Measurements from ENCODE around the gene WDR64.

- TF ChIP-seq, protein P1, sequence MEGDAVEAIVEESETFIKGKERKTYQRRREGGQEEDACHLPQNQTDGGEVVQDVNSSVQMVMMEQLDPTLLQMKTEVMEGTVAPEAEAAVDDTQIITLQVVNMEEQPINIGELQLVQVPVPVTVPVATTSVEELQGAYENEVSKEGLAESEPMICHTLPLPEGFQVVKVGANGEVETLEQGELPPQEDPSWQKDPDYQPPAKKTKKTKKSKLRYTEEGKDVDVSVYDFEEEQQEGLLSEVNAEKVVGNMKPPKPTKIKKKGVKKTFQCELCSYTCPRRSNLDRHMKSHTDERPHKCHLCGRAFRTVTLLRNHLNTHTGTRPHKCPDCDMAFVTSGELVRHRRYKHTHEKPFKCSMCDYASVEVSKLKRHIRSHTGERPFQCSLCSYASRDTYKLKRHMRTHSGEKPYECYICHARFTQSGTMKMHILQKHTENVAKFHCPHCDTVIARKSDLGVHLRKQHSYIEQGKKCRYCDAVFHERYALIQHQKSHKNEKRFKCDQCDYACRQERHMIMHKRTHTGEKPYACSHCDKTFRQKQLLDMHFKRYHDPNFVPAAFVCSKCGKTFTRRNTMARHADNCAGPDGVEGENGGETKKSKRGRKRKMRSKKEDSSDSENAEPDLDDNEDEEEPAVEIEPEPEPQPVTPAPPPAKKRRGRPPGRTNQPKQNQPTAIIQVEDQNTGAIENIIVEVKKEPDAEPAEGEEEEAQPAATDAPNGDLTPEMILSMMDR (IDR thresholded peaks at IDR 0.05): no peak
- no peak for TF ChIP-seq POLR2A (IDR thresholded peaks at IDR 0.05)
- no peak for TF ChIP-seq POLR2AphosphoS5 (IDR thresholded peaks at IDR 0.05)
Observed at GRCh38 chr1:241639623-241640148, 12.4 kb upstream of the WDR64 start.
